CD4-positive, alpha-beta T cell (primary cell): ENCODE data around the gene LAMA3. TPM values are rescaled to one million over a fixed set of nuclear protein-coding genes. Genes with fewer than 3 reads are reported as not detected.
A peak's percentile ranks its signal among the peaks of the same experiment; 100 is the strongest.

Experiments used
- ATAC-seq: fragments of 200-7000 bp; cut with Tn5 transposase; one replicate; pipeline ENCODE4 v1.10.0; 2022; ENCODE audit warnings: mild to moderate bottlenecking; ENCODE audit not compliant: poor library complexity
- CTCF ChIA-PET: fragments of 350-600 bp; sonication (Branson Sonifier 250); formaldehyde crosslinking; loops from one replicate; lab custom pipeline; 2021; ENCODE audit warnings: antibody characterized with exemption, inconsistent platforms; lab: Charles Lee
- POLR2A ChIA-PET: fragments of 350-600 bp; sonication (Branson Sonifier 250); formaldehyde crosslinking; loops from one replicate; lab custom pipeline; 2021; ENCODE audit warnings: antibody characterized with exemption, inconsistent platforms; lab: Charles Lee
- DNase-seq, 14 experiments: peaks; one replicate each; pipeline ENCODE4 v3.0.0-alpha.2; 2013 to 2020; ENCODE audit warnings: mixed read lengths in 2 of 14
- H3K27ac ChIP-seq, 2 donors: one replicate each; pipeline versions ENCODE4 v1.5.1 to v1.7.0; 2013; ENCODE audit warnings: low read length in 2 of 2, low read depth in 1 of 2, mild to moderate bottlenecking in 1 of 2
- H3K27me3 ChIP-seq, 2 experiments: 1 replicate in 1 of 2; 2 replicates in 1 of 2; pipeline versions ENCODE4 v1.6.1 to v1.7.0; 2013; ENCODE audit warnings: low read length in 2 of 2, control low read depth in 1 of 2, mild to moderate bottlenecking in 1 of 2, moderate library complexity in 1 of 2; ENCODE audit not compliant: insufficient read depth in 2 of 2, control insufficient read depth in 1 of 2
- H3K36me3 ChIP-seq: one replicate; pipeline ENCODE4 v1.6.1; 2013; ENCODE audit warnings: low read length, control low read depth; ENCODE audit not compliant: insufficient read depth
- H3K4me1 ChIP-seq: one replicate; pipeline ENCODE4 v1.6.1; 2013; ENCODE audit warnings: low read length, control low read depth; ENCODE audit not compliant: insufficient read depth
- H3K4me3 ChIP-seq: one replicate; pipeline ENCODE4 v1.5.1; 2013; ENCODE audit warnings: mild to moderate bottlenecking, low read length, moderate library complexity
- H3K9me3 ChIP-seq, 2 experiments: 1 replicate in 1 of 2; 2 replicates in 1 of 2; pipeline versions ENCODE4 v1.6.1 to v1.7.0; 2013; ENCODE audit warnings: low read length in 2 of 2, mild to moderate bottlenecking in 2 of 2, control low read depth in 1 of 2, moderate library complexity in 1 of 2; ENCODE audit not compliant: control insufficient read depth in 1 of 2, insufficient read depth in 1 of 2
- H3K27ac Mint-ChIP-seq: one replicate; pipeline ENCODE4 v1.8.0; 2020; ENCODE audit warnings: mixed read lengths
- H3K27me3 Mint-ChIP-seq: one replicate; pipeline ENCODE4 v1.8.0; 2021; ENCODE audit warnings: mixed read lengths
- H3K36me3 Mint-ChIP-seq: one replicate; pipeline ENCODE4 v1.8.0; 2021; ENCODE audit warnings: low read depth, mixed read lengths
- H3K4me1 Mint-ChIP-seq: one replicate; pipeline ENCODE4 v1.8.0; 2021; ENCODE audit warnings: low read depth, mixed read lengths
- H3K4me3 Mint-ChIP-seq: one replicate; pipeline ENCODE4 v1.8.0; 2020; ENCODE audit warnings: mild to moderate bottlenecking, mixed read lengths
- H3K9me3 Mint-ChIP-seq: one replicate; pipeline ENCODE4 v1.8.0; 2020; ENCODE audit warnings: mixed read lengths
- CTCF ChIP-seq: fragments of 200-600 bp; IDR thresholded peaks from one replicate; pipeline ENCODE4 v1.8.0; 2022; ENCODE audit warnings: antibody characterized with exemption, mild to moderate bottlenecking
- intact Hi-C, 2 experiments: fragments of 100-400 bp; cut with DNase I in 1 of 2; cut with micrococcal nuclease in 1 of 2; formaldehyde crosslinking; loops; one replicate each; pipeline versions ENCODE4 v1.15.1 to v1.9.0; 2023 to 2025; cut with DNase I, micrococcal nuclease
- total RNA-seq, 174 experiments: library from RNA in 2 of 174; stranded (reverse) in 2 of 174; gene quantifications; one replicate each; pipeline ENCODE4 v1.2.3 and lab custom pipeline; 2021 to 2026

The LAMA3 gene
- total RNA-seq, 2 experiments from 2014 or later, result 0.19 TPM; not detected in 1

DNA sequence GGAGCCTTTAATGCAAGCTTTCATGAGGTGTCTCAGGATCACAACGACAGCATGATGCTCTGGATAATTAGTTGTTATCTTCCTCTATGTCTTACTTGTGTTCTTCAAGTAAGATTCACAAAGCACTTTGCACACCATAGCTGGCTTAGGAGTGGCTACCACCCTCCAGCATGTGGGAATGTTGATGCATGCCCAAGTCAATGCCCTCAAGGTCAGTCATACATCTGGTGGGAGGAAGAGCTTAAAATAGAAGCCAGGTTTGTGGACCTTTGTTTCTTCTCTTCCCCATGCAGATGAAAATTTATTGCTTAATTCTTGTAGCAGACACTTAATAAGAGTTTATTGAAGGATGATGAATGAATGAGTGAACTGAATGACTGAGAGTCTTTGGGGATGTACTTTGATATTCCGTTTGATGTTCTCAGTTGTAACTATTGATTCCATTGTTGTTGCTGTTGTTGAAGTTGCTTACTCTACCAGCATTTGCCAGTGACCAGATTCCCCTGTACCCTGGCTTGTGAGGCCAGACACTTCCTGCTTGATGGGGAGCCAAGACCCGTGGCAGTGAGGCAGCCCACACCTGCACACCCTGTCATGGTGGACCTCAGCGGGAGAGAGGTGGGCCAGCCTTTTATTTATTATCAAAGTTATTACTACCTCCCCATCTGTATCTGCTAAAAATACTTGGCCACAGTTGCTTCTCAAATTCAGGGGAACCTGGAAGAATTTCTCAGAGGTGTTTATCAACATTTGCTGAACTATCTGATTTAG is 137.8 kb downstream of the LAMA3 start:
- H3K4me1 Mint-ChIP-seq, result peaks cover 33% of the 10 kb centered on the region
- H3K27me3 Mint-ChIP-seq, result no peaks in the 10 kb centered on the region
- no peaks in the 10 kb centered on the region for H3K36me3 Mint-ChIP-seq
- no peaks in the 10 kb centered on the region for H3K36me3 ChIP-seq
- H3K27me3 ChIP-seq, result no peaks in the 10 kb centered on the region
- DNase-seq, result no peak
- ATAC-seq, result no peak
- H3K27ac Mint-ChIP-seq, result no peak overlapping the region
- CTCF ChIA-PET, result interaction anchor here (1.9 kb wide), 1 partner anchor 91 kb away, joined by 6 read pairs; no protein-coding TSS in a partner anchor
- no peak overlapping the region for H3K4me3 ChIP-seq
- no peaks in the 10 kb centered on the region for H3K9me3 Mint-ChIP-seq
- no peak overlapping the region for H3K4me3 Mint-ChIP-seq
- no peaks in the 10 kb centered on the region for H3K9me3 ChIP-seq
- POLR2A ChIA-PET, result interaction anchor here (1.0 kb wide), 1 partner anchor 9 kb away, joined by 3 read pairs; no protein-coding TSS in a partner anchor
- H3K4me1 ChIP-seq, result peaks cover 15% of the 10 kb centered on the region
- no peak for TF ChIP-seq CTCF
- no peak overlapping the region for H3K27ac ChIP-seq
- intact Hi-C loops, result loop anchor here in 1 of 2 experiments (5.0 kb wide), 1 partner anchor 185 kb away; the partner anchor contains the start of gene TTC39C

GRCh38 chr18:23827681-23828080 is 138.4 kb downstream of the LAMA3 start:
- intact Hi-C loops, result loop anchor here in 1 of 2 experiments (1.0 to 5.0 kb wide), 2 partner anchors 44 to 185 kb away; partner anchors contain the start of gene TTC39C
- Histone ChIP-seq H3K27ac (no peak overlapping the region), H3K27me3 (no peaks in the 10 kb centered on the region), H3K4me1 (peaks cover 15% of the 10 kb centered on the region), H3K4me3 (no peak overlapping the region), H3K9me3 (no peaks in the 10 kb centered on the region), H3K36me3 (no peaks in the 10 kb centered on the region)
- Mint-ChIP-seq H3K9me3 (no peaks in the 10 kb centered on the region), H3K36me3 (no peaks in the 10 kb centered on the region), H3K4me1 (peaks cover 33% of the 10 kb centered on the region), H3K27ac (no peak overlapping the region), H3K4me3 (no peak overlapping the region), H3K27me3 (no peaks in the 10 kb centered on the region)
- ChIA-PET POLR2A (interaction anchor here (1.0 kb wide), 1 partner anchor 9 kb away, joined by 3 read pairs; no protein-coding TSS in a partner anchor), CTCF (interaction anchor here (1.9 kb wide), 1 partner anchor 91 kb away, joined by 6 read pairs; no protein-coding TSS in a partner anchor)
- DNase-seq (no peak), ATAC-seq (no peak)
- no peak for TF ChIP-seq CTCF

- H3K27me3 ChIP-seq, result no peaks in the 10 kb centered on the region
- H3K9me3 ChIP-seq, result no peaks in the 10 kb centered on the region
- Mint-ChIP-seq H3K27me3 (no peaks in the 10 kb centered on the region), H3K36me3 (no peaks in the 10 kb centered on the region), H3K27ac (peak overlapping the region; percentile 25), H3K4me1 (peaks cover 33% of the 10 kb centered on the region), H3K4me3 (no peak overlapping the region), H3K9me3 (no peaks in the 10 kb centered on the region)
- ChIA-PET CTCF (interaction anchor here (1.9 kb wide), 1 partner anchor 90 kb away, joined by 6 read pairs; no protein-coding TSS in a partner anchor), POLR2A (interaction anchor here (0.6 to 1.3 kb wide), 3 partner anchors 8 to 138 kb away, joined by 3 to 4 read pairs (median 4); no protein-coding TSS in a partner anchor)
- intact Hi-C loops, result loop anchor here in 1 of 2 experiments (1.0 to 5.0 kb wide), 2 partner anchors 43 to 184 kb away; partner anchors contain the start of gene TTC39C
- H3K4me1 ChIP-seq, result peaks cover 15% of the 10 kb centered on the region
- H3K4me3 ChIP-seq, result no peak overlapping the region
- ATAC-seq (peak; percentile 96), DNase-seq (peak in 12 of 14 experiments; percentile 4 to 91 (median 36))
- no peak for TF ChIP-seq CTCF
- no peaks in the 10 kb centered on the region for H3K36me3 ChIP-seq
- H3K27ac ChIP-seq, result peak overlapping the region in 1 of 2 donors; percentile 70
These were observed 139.2 kb downstream of the LAMA3 start for GRCh38 chr18:23828426-23828825.
